HepG2 (cell line): ENCODE results near the gene ALOXE3. TPM values are rescaled to one million over a fixed set of nuclear protein-coding genes. Genes with fewer than 3 reads are reported as not detected.

Source experiments
- ATAC-seq: fragments of 200-7000 bp; cut with Tn5 transposase; 3 replicates; pipeline ENCODE4 v1.9.1; 2020; ENCODE audit warnings: mild to moderate bottlenecking, moderate library complexity
- BruUV-seq: library from RNA; stranded (reverse); fragments of 400-500 nt; replicated peaks from 2 replicates; lab custom pipeline; 2021; lab: Mats Ljungman, UMichigan
- CTCF ChIA-PET: fragments of 300-600 bp; formaldehyde crosslinking; extraction: SDS; loops from one replicate; lab custom pipeline; 2021; ENCODE audit warnings: low total read pairs, inconsistent platforms, low intra/inter-chr PET ratio; lab: Yijun Ruan, JAX
- POLR2A ChIA-PET: fragments of 350-600 bp; sonication (Branson Sonifier 250); formaldehyde crosslinking; loops from one replicate; lab custom pipeline; 2020; ENCODE audit warnings: antibody characterized with exemption, inconsistent platforms; lab: Yijun Ruan, JAX
- DNase-seq: peaks from one replicate; pipeline ENCODE4 v3.0.0-alpha.2; 2015; ENCODE audit warnings: low spot score
- FAIRE-seq: peaks from 3 replicates; lab custom pipeline; 2011; peaks lifted over from hg19 to GRCh38; lab: Jason Lieb, UNC
- H2AFZ ChIP-seq: one replicate; pipeline ENCODE4 v1.6.1; 2011; ENCODE audit warnings: low read length, inconsistent platforms
- H3K27ac ChIP-seq: fragments of 300-600 bp; 3 replicates; pipeline ENCODE4 v1.8.0; 2011; ENCODE audit warnings: mixed run types, mild to moderate bottlenecking, mixed read lengths, low read length, inconsistent platforms; ENCODE audit not compliant: insufficient read depth; ENCODE audit errors: extremely low read length
- H3K27me3 ChIP-seq, 2 experiments: fragments of 200-600 bp in 1 of 2; 2 replicates in 1 of 2; 3 replicates in 1 of 2; pipeline versions ENCODE4 v1.6.0 to v1.8.0; 2011; ENCODE audit warnings: low read length in 2 of 2, mild to moderate bottlenecking in 2 of 2, moderate library complexity in 2 of 2, inconsistent platforms in 1 of 2; ENCODE audit not compliant: insufficient read depth in 2 of 2, control insufficient read depth in 1 of 2
- H3K36me3 ChIP-seq, 2 experiments: fragments of 200-600 bp in 1 of 2; replicated peaks in 1 of 2; 2 replicates in 1 of 2; 3 replicates in 1 of 2; pipeline versions ENCODE4 v1.5.1 to v1.8.0; 2011; ENCODE audit warnings: low read length in 2 of 2, inconsistent platforms in 1 of 2; ENCODE audit not compliant: insufficient read depth in 2 of 2, control insufficient read depth in 1 of 2
- H3K4me1 ChIP-seq: 2 replicates; pipeline ENCODE4 v1.5.1; 2012; ENCODE audit warnings: low read length, inconsistent platforms; ENCODE audit not compliant: insufficient read depth
- H3K4me2 ChIP-seq: 2 replicates; pipeline ENCODE4 v1.6.0; 2011; ENCODE audit warnings: low read depth, low read length, inconsistent platforms
- H3K4me3 ChIP-seq, 3 experiments: fragments of 200-600 bp in 1 of 3; sonication (generic), shearing (Covaris generic) in 1 of 3; replicated peaks in 1 of 3; 2 replicates each; pipeline ENCODE4 v1.5.1; 2011 to 2016; ENCODE audit warnings: low read length in 3 of 3, inconsistent platforms in 2 of 3, low read depth in 2 of 3, mild to moderate bottlenecking in 2 of 3, control low read depth in 1 of 3, mixed read lengths in 1 of 3; ENCODE audit not compliant: insufficient read depth in 1 of 3
- H3K79me2 ChIP-seq: one replicate; pipeline ENCODE4 v1.6.1; 2011; ENCODE audit warnings: low read length, inconsistent platforms; ENCODE audit not compliant: insufficient read depth
- H3K9ac ChIP-seq: 2 replicates; pipeline ENCODE4 v1.6.0; 2011; ENCODE audit warnings: mild to moderate bottlenecking, low read depth, low read length, inconsistent platforms; ENCODE audit not compliant: insufficient read depth
- H3K9me3 ChIP-seq: 2 replicates; pipeline ENCODE4 v1.5.1; 2012; ENCODE audit warnings: mild to moderate bottlenecking, low read length
- H4K20me1 ChIP-seq: 2 replicates; pipeline ENCODE4 v1.6.0; 2011; ENCODE audit warnings: inconsistent platforms, mild to moderate bottlenecking, low read length, moderate library complexity; ENCODE audit not compliant: insufficient read depth
- ATRX ChIP-seq: sonication (generic); formaldehyde crosslinking; IDR thresholded peaks from 2 replicates; pipeline ENCODE4 v1.4.0; 2020; ENCODE audit warnings: missing genetic modification reagents, borderline replicate concordance
- DMTF1 ChIP-seq: sonication (generic); formaldehyde crosslinking; IDR thresholded peaks from 2 replicates; pipeline ENCODE4 v1.4.0; 2020; ENCODE audit warnings: mild to moderate bottlenecking, missing genetic modification reagents
- SAP130 ChIP-seq: IDR thresholded peaks from 2 replicates; pipeline ENCODE4 v1.6.1; 2016; ENCODE audit warnings: low read depth
- TRIM22 ChIP-seq: fragments of 450-650 bp; IDR thresholded peaks from 2 replicates; pipeline ENCODE4 v1.6.1; 2017
- ZKSCAN5 ChIP-seq: sonication (generic); formaldehyde crosslinking; IDR thresholded peaks from 2 replicates; pipeline ENCODE4 v1.5.1; 2020; ENCODE audit warnings: mild to moderate bottlenecking, missing genetic modification reagents
- ZNF296 ChIP-seq: sonication (generic); formaldehyde crosslinking; conservative IDR thresholded peaks from 2 replicates; pipeline ENCODE4 v1.5.0; 2020; ENCODE audit warnings: mild to moderate bottlenecking, missing genetic modification reagents
- ZSCAN20 ChIP-seq: sonication (generic); formaldehyde crosslinking; IDR thresholded peaks from 2 replicates; pipeline ENCODE4 v1.4.0; 2020; ENCODE audit warnings: missing genetic modification reagents, mild to moderate bottlenecking, borderline replicate concordance
- WGBS: methylation state at CpG from one replicate; pipeline ENCODE4 v1.1.6; 2017; ENCODE audit warnings: low lambda C conversion rate; 5-methylcytosine and 5-hydroxymethylcytosine counted together
- in situ Hi-C: cut with HindIII; loops from 2 replicates; pipeline ENCODE4 v1.10.0; 2017; ENCODE audit warnings: low pct_unique_long_range_greater_than_20kb; ENCODE audit not compliant: extremely low pct_ligation_motif_present
- intact Hi-C: fragments of 100-400 bp; cut with micrococcal nuclease; formaldehyde crosslinking; loops from one replicate; pipeline ENCODE4 v1.10.0; 2022; ENCODE audit not compliant: unreplicated experiment
- polyA plus RNA-seq, 8 experiments: library from polyadenylated mRNA; depleted of rRNA in 3 of 8; stranded (reverse) in 7 of 8; unstranded in 1 of 8; fragments of >200 nt; fragmentation: Illumina TruSeq in 4 of 8; extraction: Trizol in 4 of 8; gene quantifications; 2 replicates each; pipeline versions ENCODE4 v1.2.1 to v1.2.3, GENCODE V29; 2011 to 2016; ENCODE audit warnings: low read depth in 4 of 8, missing spikeins in 1 of 8, mixed read lengths in 1 of 8; ENCODE audit not compliant: insufficient read depth in 1 of 8
- total RNA-seq, 5 experiments: library from RNA; depleted of rRNA; stranded (reverse); fragments of >200 nt; fragmentation: Illumina TruSeq; extraction: Trizol; gene quantifications; 2 replicates each; pipeline ENCODE4 v1.2.3, GENCODE V29; 2016; ENCODE audit warnings: low read depth in 1 of 5
- TF ChIP-seq, protein P1 (sequence below): sonication (generic); formaldehyde crosslinking; conservative IDR thresholded peaks from 2 replicates; pipeline ENCODE4 v1.5.0; 2020; ENCODE audit warnings: missing genetic modification reagents

ALOXE3 gene
- total and polyA plus RNA-seq, 2 of the 13 experiments (the other 11 are each of a cell fraction or from before 2014, with no cell fraction given): 0.07 TPM; not detected in 1

DNA sequence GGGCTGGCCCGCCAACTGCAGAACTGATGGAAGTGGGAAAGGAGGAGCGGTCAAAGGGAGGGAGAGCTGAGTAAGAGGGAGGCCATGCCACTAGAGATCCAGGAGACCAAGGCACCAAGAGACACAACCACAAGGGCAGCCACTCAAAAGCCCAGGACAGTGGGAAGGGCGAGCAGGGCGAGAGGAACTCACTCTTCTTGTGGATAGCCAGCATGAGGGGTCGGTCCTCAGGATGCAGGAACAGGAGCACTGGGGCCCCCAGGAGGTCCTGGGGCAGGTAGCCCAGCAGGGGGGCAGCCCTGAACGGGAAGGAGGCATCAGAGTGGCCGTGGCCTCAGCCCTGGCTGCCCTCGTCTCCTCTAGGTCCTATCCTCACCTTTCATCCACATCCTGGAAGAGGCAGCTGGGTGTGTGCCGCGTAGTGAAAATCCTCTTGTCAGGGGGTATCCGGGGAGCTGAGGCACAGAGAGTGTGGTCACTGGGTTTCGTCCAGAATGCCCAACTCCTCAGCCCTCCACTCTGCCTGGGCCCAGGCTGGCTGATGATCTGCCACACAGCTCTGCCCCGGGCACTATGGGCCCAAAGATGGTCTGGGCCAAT, 29.6 kb upstream of the ALOXE3 start:
- ATAC-seq (no peak), DNase-seq (no peak), FAIRE-seq (no peak)
- intact Hi-C loops (loop anchor here (5.0 kb wide), 1 partner anchor 474 kb away; no protein-coding TSS in a partner anchor), in situ Hi-C loops (no loop called here)
- ChIA-PET POLR2A (interaction anchor here (1.8 kb wide), 1 partner anchor 25 kb away, joined by 4 read pairs; no protein-coding TSS in a partner anchor), CTCF (no interaction called here)
- TF ChIP-seq DMTF1 (CRISPR knock-in tag) (no peak), ZSCAN20 (CRISPR knock-in tag) (no peak), ZNF296 (no peak), TRIM22 (no peak), SAP130 (CRISPR knock-in tag) (no peak), ATRX (CRISPR knock-in tag) (no peak), ZKSCAN5 (CRISPR knock-in tag) (no peak)
- TF ChIP-seq, protein P1, sequence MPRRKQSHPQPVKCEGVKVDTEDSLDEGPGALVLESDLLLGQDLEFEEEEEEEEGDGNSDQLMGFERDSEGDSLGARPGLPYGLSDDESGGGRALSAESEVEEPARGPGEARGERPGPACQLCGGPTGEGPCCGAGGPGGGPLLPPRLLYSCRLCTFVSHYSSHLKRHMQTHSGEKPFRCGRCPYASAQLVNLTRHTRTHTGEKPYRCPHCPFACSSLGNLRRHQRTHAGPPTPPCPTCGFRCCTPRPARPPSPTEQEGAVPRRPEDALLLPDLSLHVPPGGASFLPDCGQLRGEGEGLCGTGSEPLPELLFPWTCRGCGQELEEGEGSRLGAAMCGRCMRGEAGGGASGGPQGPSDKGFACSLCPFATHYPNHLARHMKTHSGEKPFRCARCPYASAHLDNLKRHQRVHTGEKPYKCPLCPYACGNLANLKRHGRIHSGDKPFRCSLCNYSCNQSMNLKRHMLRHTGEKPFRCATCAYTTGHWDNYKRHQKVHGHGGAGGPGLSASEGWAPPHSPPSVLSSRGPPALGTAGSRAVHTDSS: no peak
- no peak overlapping the region for H2AFZ ChIP-seq
- H3K4me1 ChIP-seq: peaks cover 17% of the 10 kb centered on the region
- no peaks in the 10 kb centered on the region for H3K27me3 ChIP-seq
- no peak overlapping the region for H3K4me2 ChIP-seq
- 92% methylated on average over 9 of the region's 13 CpGs for WGBS
- no peak overlapping the region for H3K9ac ChIP-seq
- peaks cover 16 to 41% of the 10 kb centered on the region in 2 experiments; a peak in 4 of 5 replicates for H3K36me3 ChIP-seq
- no peak overlapping the region for H3K4me3 ChIP-seq
- H4K20me1 ChIP-seq: no peaks in the 10 kb centered on the region
- H3K27ac ChIP-seq: no peak overlapping the region
- H3K79me2 ChIP-seq: peaks cover 4% of the 10 kb centered on the region
- no peaks in the 10 kb centered on the region for H3K9me3 ChIP-seq
- no TSS peak for BruUV-seq
